Muscle of leg (tissue), 11 donors: ENCODE measurements around the gene RGR. TPM values are rescaled to one million over a fixed set of nuclear protein-coding genes. Genes with fewer than 3 reads are reported as not detected.

Experiments
- DNase-seq: peaks from one replicate; pipeline ENCODE4 v3.0.0; 2013
- H3K27ac ChIP-seq: one replicate; pipeline ENCODE4 v1.5.1; 2013; ENCODE audit warnings: mild to moderate bottlenecking, low read length, control low read depth
- H3K27me3 ChIP-seq: one replicate; pipeline ENCODE4 v1.6.1; 2013; ENCODE audit warnings: low read length; ENCODE audit not compliant: control insufficient read depth, insufficient read depth
- H3K36me3 ChIP-seq: one replicate; pipeline ENCODE4 v1.6.1; 2013; ENCODE audit warnings: low read length; ENCODE audit not compliant: control insufficient read depth, insufficient read depth
- H3K4me1 ChIP-seq: one replicate; pipeline ENCODE4 v1.6.1; 2013; ENCODE audit warnings: low read length; ENCODE audit not compliant: control insufficient read depth, insufficient read depth
- H3K4me3 ChIP-seq: one replicate; pipeline ENCODE4 v1.5.1; 2013; ENCODE audit warnings: low read length, control low read depth
- H3K9me3 ChIP-seq: replicated peaks from 2 replicates; pipeline ENCODE4 v1.6.1; 2013; ENCODE audit warnings: low read depth, low read length; ENCODE audit not compliant: control insufficient read depth
- WGBS: methylation state at CpG from one replicate; pipeline ENCODE4 v1.1.5; 2013; ENCODE audit warnings: missing lambda C conversion rate; ENCODE audit not compliant: insufficient coverage; 5-methylcytosine and 5-hydroxymethylcytosine counted together
- polyA plus RNA-seq, 8 donors: library from polyadenylated mRNA; unstranded; fragments of 120-200 nt; gene quantifications; one replicate each; pipeline versions ENCODE4 v1.2.1 to v1.2.3, GENCODE V29; 2013; ENCODE audit warnings: inconsistent platforms in 1 of 8, low replicate concordance in 1 of 8; ENCODE audit not compliant: insufficient read length in 8 of 8, insufficient read depth in 1 of 8
- total RNA-seq: library from RNA; stranded (reverse); fragments of 120-200 nt; gene quantifications from one replicate; pipeline ENCODE4 v1.2.4, GENCODE V29; 2013

The RGR gene
- total and polyA plus RNA-seq, 9 donors = 6.1 to 20.7 (median 12.6) TPM

DNA sequence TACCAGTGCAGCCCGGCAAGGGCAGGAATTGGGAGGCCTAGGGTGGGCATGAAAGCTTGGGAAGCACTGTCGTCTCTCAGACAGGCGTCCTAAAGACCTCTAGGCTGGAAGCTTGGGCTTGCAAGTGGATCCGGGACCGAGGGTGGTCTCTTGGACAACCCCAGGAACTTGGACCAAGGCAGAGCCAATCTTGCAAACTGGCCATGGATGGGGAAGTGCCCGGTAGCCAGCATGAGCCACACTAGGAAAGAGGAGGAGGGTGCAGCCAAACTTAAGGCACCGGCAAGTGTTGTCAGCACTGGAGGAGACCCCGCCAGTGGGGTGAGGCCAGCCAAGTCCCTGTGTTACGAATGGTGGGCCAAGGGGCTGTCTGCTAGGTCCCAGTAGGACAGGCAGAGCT, 28.0 kb upstream of the RGR start:
- H3K9me3 ChIP-seq = no peaks in the 10 kb centered on the region
- DNase-seq = no peak
- H3K36me3 ChIP-seq = no peaks in the 10 kb centered on the region
- no peak overlapping the region for H3K27ac ChIP-seq
- no peaks in the 10 kb centered on the region for H3K4me1 ChIP-seq
- H3K4me3 ChIP-seq = no peak overlapping the region
- H3K27me3 ChIP-seq = peaks cover 2% of the 10 kb centered on the region
- WGBS = 78% methylated on average over 8 of the region's 9 CpGs

DNA sequence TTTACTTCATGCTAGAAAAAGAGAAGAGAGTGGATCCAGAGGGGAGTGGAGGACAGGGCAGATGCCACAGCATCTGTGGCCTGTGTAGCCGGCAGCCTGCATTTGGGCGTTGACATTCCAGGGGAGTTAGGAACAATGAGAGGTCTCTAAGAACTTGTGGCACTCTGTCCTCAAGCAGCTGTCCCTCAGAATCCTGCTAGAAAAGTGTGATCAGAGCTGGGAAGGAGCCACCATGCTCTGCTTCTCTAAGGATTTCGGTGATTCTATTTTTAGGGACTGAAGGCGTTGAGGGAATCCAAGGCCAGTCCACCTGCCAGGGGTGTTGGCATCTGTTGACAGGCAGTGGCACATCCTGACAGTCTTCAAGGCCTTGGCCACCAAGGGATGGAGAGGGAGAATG, 27.1 kb upstream of the RGR start:
- Histone ChIP-seq H3K27me3 (peaks cover 2% of the 10 kb centered on the region), H3K36me3 (no peaks in the 10 kb centered on the region), H3K9me3 (no peaks in the 10 kb centered on the region), H3K27ac (no peak overlapping the region), H3K4me3 (no peak overlapping the region), H3K4me1 (no peaks in the 10 kb centered on the region)
- peak; percentile 30 for DNase-seq
- 82% methylated on average over 4 of the region's 4 CpGs for WGBS

DNA sequence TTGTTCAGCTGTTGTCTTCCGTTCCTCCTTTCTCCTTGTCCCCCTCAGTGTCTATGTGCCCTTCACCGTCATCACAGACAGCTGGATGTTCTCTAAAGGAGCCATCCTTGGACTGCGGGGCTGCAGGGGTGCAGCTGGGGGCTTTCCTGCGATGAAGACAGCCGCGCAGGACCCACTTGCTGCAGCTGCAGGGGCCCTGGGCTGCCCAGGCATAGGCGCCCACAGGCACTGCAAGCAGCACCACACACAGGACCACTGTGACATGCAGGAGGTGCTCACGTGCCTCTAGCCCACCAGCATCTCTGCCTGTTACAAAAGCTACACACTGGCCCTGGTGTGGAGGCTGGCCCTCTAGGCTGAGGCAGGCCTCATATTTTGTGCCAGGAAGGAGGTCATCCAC, 22.9 kb upstream of the RGR start:
- 82% methylated on average over 8 of the region's 8 CpGs for WGBS
- no peaks in the 10 kb centered on the region for H3K36me3 ChIP-seq
- no peaks in the 10 kb centered on the region for H3K9me3 ChIP-seq
- no peak for DNase-seq
- no peaks in the 10 kb centered on the region for H3K4me1 ChIP-seq
- no peaks in the 10 kb centered on the region for H3K27me3 ChIP-seq
- no peak overlapping the region for H3K27ac ChIP-seq
- no peak overlapping the region for H3K4me3 ChIP-seq

DNA sequence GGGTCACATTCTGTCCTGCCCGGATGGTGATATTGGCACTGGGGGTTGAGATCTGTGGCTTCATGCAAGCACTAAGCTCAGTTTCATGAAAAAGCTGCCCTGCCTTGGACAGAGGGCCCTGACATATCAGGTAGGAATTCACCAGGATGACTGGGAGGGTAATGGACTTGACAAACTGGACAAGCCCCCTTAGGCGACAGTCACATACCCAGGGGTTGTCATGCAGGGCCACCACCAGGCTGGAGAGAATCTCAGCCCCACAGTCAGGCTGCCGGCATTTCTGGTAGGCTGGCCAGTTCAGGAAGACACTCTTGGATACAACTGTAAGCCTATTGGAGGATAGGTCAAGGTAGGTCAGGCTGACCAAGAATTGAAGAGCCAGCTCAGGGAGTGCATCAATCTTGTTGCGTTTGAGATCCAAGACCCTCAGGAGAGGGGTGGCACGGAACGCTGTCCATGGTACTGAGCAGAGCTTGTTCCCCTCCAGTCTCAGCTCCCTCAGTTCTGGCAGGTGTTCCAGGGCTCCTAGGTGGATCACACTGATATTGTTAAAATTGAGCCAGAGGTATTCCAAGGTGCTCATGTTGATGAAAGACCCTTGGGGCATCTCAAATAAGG, 20.3 kb upstream of the RGR start:
- no peak overlapping the region for H3K4me3 ChIP-seq
- H3K27me3 ChIP-seq = no peaks in the 10 kb centered on the region
- peak; percentile 37 for DNase-seq
- no peaks in the 10 kb centered on the region for H3K4me1 ChIP-seq
- no peaks in the 10 kb centered on the region for H3K36me3 ChIP-seq
- H3K27ac ChIP-seq = no peak overlapping the region
- no peaks in the 10 kb centered on the region for H3K9me3 ChIP-seq
- WGBS = 67% methylated on average over 4 of the region's 6 CpGs

DNA sequence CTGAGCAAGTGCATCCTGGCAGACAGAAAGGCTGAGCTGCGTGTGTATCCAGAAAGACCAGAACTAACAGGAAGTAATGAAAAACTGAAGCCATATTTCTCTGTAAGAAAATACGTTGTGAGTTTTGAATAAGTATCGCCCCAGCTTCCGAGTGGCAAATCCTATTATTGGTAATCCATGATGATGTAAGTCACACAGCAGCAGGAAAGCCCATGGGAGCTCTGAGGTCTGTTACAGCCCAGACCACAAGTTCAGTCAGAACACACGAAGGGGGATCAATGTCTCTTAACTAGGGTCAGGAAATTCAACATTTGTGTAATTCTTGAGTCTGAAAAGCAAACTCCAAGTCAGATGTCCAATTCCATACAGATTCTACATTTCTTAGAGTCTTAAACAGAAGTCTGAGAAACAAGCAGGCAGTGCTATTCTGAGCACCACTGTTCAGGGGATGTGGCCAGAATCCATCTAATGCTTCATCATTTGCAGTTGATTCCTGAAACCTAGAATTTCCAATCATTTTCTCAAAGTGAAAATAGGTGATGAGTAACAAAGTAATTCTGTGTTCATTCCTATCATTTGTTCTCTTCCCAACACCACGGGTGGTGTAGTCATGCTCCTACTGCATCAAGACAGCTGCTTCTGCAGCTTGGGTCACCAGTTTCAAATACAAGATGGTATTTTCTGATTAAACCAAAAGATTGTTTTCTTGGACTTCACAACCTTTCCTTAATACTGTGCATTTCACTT, 19.3 kb upstream of the RGR start, which contains the start of gene LRIT2:
TSS of gene LRIT2 (minus strand) at position 118 of the 747 bp plus-strand sequence. CDS start at position 94, 24 bp downstream.
- no peaks in the 10 kb centered on the region for H3K27me3 ChIP-seq
- H3K9me3 ChIP-seq = no peaks in the 10 kb centered on the region

DNA sequence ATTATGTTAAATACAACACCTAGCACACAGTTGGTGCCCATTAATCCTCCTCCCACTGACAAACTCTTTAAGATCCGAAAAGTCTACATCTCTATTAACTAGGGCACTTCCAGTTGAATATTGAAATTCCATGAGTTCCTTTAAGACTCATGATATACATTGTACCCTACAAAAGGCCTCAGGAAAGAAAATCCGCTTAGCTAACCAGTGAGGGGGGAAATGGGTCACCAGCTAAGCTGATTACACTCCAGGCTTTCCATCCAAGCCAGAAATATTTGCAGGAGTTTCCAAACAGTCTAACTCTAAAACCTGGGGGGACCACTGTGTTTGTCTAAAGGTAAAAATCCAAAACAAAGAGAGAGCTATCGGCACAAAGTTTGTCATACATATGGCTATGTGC, 18.2 kb upstream of the RGR start:
- WGBS = 60% methylated on average over 1 of the region's 3 CpGs

More for the DNA sequence above, 19.3 kb upstream of the RGR start, which contains the start of gene LRIT2:
- no peaks in the 10 kb centered on the region for H3K36me3 ChIP-seq
- H3K4me3 ChIP-seq = no peak within 1 kb of the TSS
- 32% methylated on average over 5 of the region's 6 CpGs for WGBS
- H3K4me1 ChIP-seq = no peaks in the 10 kb centered on the region
- no peak for DNase-seq
- H3K27ac ChIP-seq = no peak within 1 kb of the TSS

DNA sequence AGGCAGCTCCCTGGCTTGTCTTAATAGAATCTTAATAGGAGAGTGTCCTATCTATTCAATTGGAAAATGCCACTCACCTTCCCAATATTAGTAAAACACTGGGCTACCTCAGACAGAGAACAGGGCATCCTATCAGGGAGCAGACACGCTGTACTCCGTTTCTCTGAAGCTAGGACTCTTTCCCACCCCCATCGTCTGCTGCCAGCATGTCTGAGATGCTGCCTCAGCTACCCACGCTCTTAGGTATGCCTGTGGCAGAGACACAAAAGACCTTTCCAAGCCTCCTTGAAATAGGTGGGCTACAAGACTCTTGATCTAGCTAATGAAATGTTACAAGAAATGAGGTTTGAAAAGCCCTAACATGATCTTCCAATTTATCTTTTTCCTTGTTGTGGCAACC, 17.0 kb upstream of the RGR start:
- H3K4me3 ChIP-seq = no peak overlapping the region
- H3K27me3 ChIP-seq = no peaks in the 10 kb centered on the region
- no peaks in the 10 kb centered on the region for H3K36me3 ChIP-seq
- DNase-seq = no peak
- WGBS = 46% methylated on average over 2 of the region's 4 CpGs
- H3K9me3 ChIP-seq = no peaks in the 10 kb centered on the region
- no peak overlapping the region for H3K27ac ChIP-seq
- H3K4me1 ChIP-seq = no peaks in the 10 kb centered on the region

More for the DNA sequence above, 18.2 kb upstream of the RGR start:
- Histone ChIP-seq H3K27ac (no peak overlapping the region), H3K4me1 (no peaks in the 10 kb centered on the region), H3K9me3 (no peaks in the 10 kb centered on the region), H3K27me3 (no peaks in the 10 kb centered on the region), H3K36me3 (no peaks in the 10 kb centered on the region), H3K4me3 (no peak overlapping the region)
- no peak for DNase-seq

DNA sequence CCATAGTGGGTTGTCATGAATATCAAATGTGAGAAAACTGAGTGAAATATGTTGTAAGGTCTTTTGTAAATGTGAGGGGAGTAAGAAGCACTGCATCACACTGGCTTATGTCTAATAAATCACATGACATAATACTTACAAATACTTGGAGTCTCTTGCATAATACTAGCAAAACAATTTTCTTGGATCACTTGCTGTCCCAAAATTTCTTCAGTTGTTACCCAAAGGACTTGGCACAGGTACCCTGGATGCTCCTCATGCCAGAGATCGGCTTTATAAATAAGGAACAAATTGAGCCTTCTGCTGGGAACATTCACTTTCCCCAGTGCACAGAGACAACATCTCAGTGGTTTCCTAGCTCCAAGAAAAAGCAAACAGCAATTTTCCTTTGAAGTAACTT, 14.5 kb upstream of the RGR start:
- Histone ChIP-seq H3K9me3 (no peaks in the 10 kb centered on the region), H3K4me1 (no peaks in the 10 kb centered on the region), H3K36me3 (no peaks in the 10 kb centered on the region), H3K27ac (no peak overlapping the region), H3K27me3 (no peaks in the 10 kb centered on the region), H3K4me3 (no peak overlapping the region)
- WGBS = 80% methylated on average over 1 of the region's 1 CpG
- DNase-seq = no peak

DNA sequence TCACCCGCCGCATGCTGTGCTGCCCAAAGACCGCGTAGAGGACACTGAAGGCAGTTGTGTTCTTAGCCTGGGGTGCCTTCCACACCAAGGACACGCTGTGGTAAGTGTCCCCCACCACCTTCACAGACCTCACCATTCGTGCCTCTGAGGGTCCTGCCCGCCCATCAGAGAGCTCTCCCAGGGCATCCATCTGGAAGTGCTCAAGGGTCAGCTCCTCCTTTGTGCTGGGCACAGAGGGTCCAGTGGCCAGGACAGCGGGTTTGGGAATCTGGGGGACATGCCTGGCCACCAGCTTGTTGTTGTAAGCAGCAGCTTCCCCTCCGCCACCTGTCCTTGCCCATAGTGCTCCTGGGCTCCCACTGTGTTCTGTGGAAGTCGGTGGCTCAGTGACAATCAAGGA, 12.5 kb upstream of the RGR start:
- peaks cover 4% of the 10 kb centered on the region for H3K27me3 ChIP-seq
- H3K4me3 ChIP-seq = no peak overlapping the region
- no peaks in the 10 kb centered on the region for H3K9me3 ChIP-seq
- no peaks in the 10 kb centered on the region for H3K4me1 ChIP-seq
- no peak overlapping the region for H3K27ac ChIP-seq
- DNase-seq = no peak
- H3K36me3 ChIP-seq = no peaks in the 10 kb centered on the region
- WGBS = 88% methylated on average over 10 of the region's 10 CpGs

DNA sequence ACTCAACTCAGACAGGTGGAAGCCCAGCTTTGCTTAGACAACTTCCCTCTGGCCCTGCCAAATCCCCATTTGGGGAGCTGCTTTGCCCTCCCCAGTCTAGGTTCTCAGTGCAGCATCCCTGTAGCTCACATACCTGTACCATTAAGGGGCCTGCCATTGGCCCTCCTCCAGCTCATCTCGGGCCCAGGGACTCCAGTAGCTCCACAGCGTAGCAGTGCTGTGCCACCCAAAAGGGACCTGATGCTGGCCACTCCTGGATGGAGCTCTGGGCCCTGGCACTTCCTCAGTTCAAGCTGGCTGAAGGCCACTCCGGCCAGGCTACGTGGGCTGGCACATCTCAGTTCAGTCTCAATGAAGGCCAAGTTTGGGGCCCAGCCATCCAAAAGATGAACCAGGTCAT, 10.9 kb upstream of the RGR start:
- DNase-seq = no peak
- WGBS = 91% methylated on average over 4 of the region's 4 CpGs

More for the DNA sequence above, 10.9 kb upstream of the RGR start:
- no peak overlapping the region for H3K4me3 ChIP-seq
- no peak overlapping the region for H3K27ac ChIP-seq
- H3K4me1 ChIP-seq = no peaks in the 10 kb centered on the region
- H3K36me3 ChIP-seq = no peaks in the 10 kb centered on the region
- peaks cover 4% of the 10 kb centered on the region for H3K27me3 ChIP-seq
- no peaks in the 10 kb centered on the region for H3K9me3 ChIP-seq
